BJ (cell line): ENCODE data around the gene SUOX. TPM values are rescaled to one million over a fixed set of nuclear protein-coding genes. Genes with fewer than 3 reads are reported as not detected.
"Not testable (repeated sequence)": the region's sequence is repeated elsewhere in the genome, so short reads cannot be mapped to it uniquely, and the experiment has no call there.

ENCODE experiments used
- CTCF ChIA-PET: fragments of 350-600 bp; formaldehyde crosslinking; extraction: SDS; loops from one replicate; lab custom pipeline; 2021; ENCODE audit warnings: antibody characterized with exemption, inconsistent platforms; lab: Yijun Ruan, JAX
- POLR2A ChIA-PET: fragments of 300-600 bp; sonication (Branson Sonifier 250); formaldehyde crosslinking; extraction: SDS; loops from one replicate; lab custom pipeline; 2021; ENCODE audit warnings: antibody characterized with exemption; lab: Charles Lee
- DNase-seq: peaks from one replicate; pipeline ENCODE4 v3.0.0-alpha.2; 2011; ENCODE audit warnings: low read depth
- H3K27me3 ChIP-seq: 2 replicates; pipeline ENCODE4 v1.6.0; 2011; ENCODE audit warnings: low read length; ENCODE audit not compliant: control insufficient read depth, insufficient read depth
- H3K36me3 ChIP-seq: 2 replicates; pipeline ENCODE4 v1.5.1; 2011; ENCODE audit warnings: low read length; ENCODE audit not compliant: control insufficient read depth, insufficient read depth
- H3K4me3 ChIP-seq: 2 replicates; pipeline ENCODE4 v1.5.1; 2011; ENCODE audit warnings: low read depth, mild to moderate bottlenecking, control low read depth, low read length
- polyA plus RNA-seq: library from polyadenylated mRNA; depleted of rRNA; stranded (reverse); fragments of >200 nt; gene quantifications from 2 replicates; pipeline ENCODE4 v1.2.3, GENCODE V29; 2011
- TF ChIP-seq, protein P1 (sequence below): IDR thresholded peaks from 2 replicates; pipeline ENCODE4 v1.5.1; 2011; ENCODE audit warnings: low read depth, mild to moderate bottlenecking, control low read depth, inconsistent platforms, low read length, moderate library complexity; ENCODE audit not compliant: insufficient read depth

SUOX gene
- polyA plus RNA-seq, 1 experiment: 22.3 TPM

DNA sequence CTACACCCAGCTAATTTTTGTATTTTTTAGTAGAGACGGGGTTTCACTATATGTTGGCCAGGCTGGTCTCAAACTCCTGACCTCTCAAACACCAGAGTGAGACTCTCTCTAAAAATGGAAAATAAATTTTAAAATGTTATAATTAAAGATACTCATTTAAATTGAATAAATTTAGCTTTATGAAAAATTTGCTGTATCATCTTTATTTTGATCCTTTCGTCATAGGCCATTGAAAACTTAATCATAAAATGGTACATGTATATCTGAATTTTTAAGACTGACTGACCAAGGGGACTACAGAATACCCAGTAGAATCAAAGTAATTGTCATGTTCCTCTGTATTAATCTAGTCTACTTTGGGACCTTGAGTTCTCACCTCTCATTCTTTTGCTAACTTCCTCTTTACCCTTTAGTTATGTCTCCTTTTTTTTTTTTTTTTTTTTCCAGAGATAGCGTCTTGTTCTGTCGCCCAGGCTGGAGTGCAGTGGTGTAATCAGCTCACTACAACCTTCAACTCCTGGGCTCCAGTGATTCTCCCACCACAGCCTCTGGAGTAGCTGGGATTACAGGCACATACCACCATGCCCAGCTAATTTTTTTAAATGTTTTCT is 13.7 kb upstream of the SUOX start:
- TF ChIP-seq, protein P1, sequence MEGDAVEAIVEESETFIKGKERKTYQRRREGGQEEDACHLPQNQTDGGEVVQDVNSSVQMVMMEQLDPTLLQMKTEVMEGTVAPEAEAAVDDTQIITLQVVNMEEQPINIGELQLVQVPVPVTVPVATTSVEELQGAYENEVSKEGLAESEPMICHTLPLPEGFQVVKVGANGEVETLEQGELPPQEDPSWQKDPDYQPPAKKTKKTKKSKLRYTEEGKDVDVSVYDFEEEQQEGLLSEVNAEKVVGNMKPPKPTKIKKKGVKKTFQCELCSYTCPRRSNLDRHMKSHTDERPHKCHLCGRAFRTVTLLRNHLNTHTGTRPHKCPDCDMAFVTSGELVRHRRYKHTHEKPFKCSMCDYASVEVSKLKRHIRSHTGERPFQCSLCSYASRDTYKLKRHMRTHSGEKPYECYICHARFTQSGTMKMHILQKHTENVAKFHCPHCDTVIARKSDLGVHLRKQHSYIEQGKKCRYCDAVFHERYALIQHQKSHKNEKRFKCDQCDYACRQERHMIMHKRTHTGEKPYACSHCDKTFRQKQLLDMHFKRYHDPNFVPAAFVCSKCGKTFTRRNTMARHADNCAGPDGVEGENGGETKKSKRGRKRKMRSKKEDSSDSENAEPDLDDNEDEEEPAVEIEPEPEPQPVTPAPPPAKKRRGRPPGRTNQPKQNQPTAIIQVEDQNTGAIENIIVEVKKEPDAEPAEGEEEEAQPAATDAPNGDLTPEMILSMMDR: no peak

GRCh38 chr12:55984861-55985260 is 12.2 kb upstream of the SUOX start:
- TF ChIP-seq, protein P1: no peak
- no peaks in the 10 kb centered on the region for H3K27me3 ChIP-seq
- no peak overlapping the region for H3K4me3 ChIP-seq
- ChIA-PET CTCF (interaction anchor here (1.1 to 5.3 kb wide), 4 partner anchors 11 to 59 kb away, joined by 3 to 52 read pairs (median 6); partner anchors contain the start of genes RAB5B and SUOX), POLR2A (interaction anchor here (0.6 to 1.4 kb wide), 2 partner anchors 11 to 242 kb away, joined by 3 to 5 read pairs; partner anchors contain the start of gene RAB5B)
- H3K36me3 ChIP-seq: peaks cover 10% of the 10 kb centered on the region
- DNase-seq: no peak

More for the DNA sequence above, 13.7 kb upstream of the SUOX start:
- DNase-seq: no peak
- ChIA-PET POLR2A (no interaction called here), CTCF (interaction anchor here (1.2 to 5.3 kb wide), 2 partner anchors 13 to 245 kb away, joined by 4 to 52 read pairs; partner anchors contain the start of gene SUOX)
- no peak overlapping the region for H3K4me3 ChIP-seq
- H3K36me3 ChIP-seq: peaks cover 9% of the 10 kb centered on the region
- no peaks in the 10 kb centered on the region for H3K27me3 ChIP-seq

GRCh38 chr12:55985341-55985740 is 11.7 kb upstream of the SUOX start:
- POLR2A ChIA-PET: interaction anchor here (0.6 to 1.4 kb wide), 2 partner anchors 11 to 243 kb away, joined by 3 to 5 read pairs; partner anchors contain the start of gene RAB5B
- DNase-seq: no peak
- CTCF ChIA-PET: interaction anchor here (1.1 to 5.3 kb wide), 4 partner anchors 11 to 59 kb away, joined by 3 to 52 read pairs (median 6); partner anchors contain the start of genes RAB5B and SUOX
- Histone ChIP-seq H3K27me3 (no peaks in the 10 kb centered on the region), H3K4me3 (no peak overlapping the region), H3K36me3 (peaks cover 10% of the 10 kb centered on the region)
- TF ChIP-seq, protein P1: no peak

GRCh38 chr12:55985976-55986375 is 11.1 kb upstream of the SUOX start:
- peaks cover 13% of the 10 kb centered on the region for H3K36me3 ChIP-seq
- H3K4me3 ChIP-seq, POLR2A ChIA-PET, DNase-seq, H3K27me3 ChIP-seq: not testable (repeated sequence)
- CTCF ChIA-PET: interaction anchor here (0.7 to 5.3 kb wide), 5 partner anchors 11 to 46 kb away, joined by 3 to 52 read pairs (median 5); partner anchors contain the start of genes RAB5B and SUOX

- Histone ChIP-seq H3K4me3 (no peak overlapping the region), H3K27me3 (no peaks in the 10 kb centered on the region), H3K36me3 (peaks cover 27% of the 10 kb centered on the region)
- TF ChIP-seq, protein P1: no peak
- ChIA-PET CTCF (interaction anchor here (1.0 to 2.0 kb wide), 3 partner anchors 9 to 646 kb away, joined by 3 to 7 read pairs (median 3); no protein-coding TSS in a partner anchor), POLR2A (no interaction called here)
- DNase-seq: no peak
These were observed 6.0 kb upstream of the SUOX start for GRCh38 chr12:55991110-55991509.
